Hindlimb muscle (tissue), 1 donor: ENCODE results near the gene RHEX. TPM values are rescaled to one million over a fixed set of nuclear protein-coding genes. Genes with fewer than 3 reads are reported as not detected.
A peak's percentile ranks its signal among the peaks of the same experiment; 100 is the strongest.
"Not testable (repeated sequence)": the region's sequence is repeated elsewhere in the genome, so short reads cannot be mapped to it uniquely, and the experiment has no call there.

Source experiments
- DNase-seq: peaks from one replicate; pipeline ENCODE4 v3.0.0-alpha.2; 2013
- polyA plus RNA-seq: library from polyadenylated mRNA; unstranded; fragments of 120-200 nt; gene quantifications from one replicate; pipeline ENCODE4 v1.2.1, GENCODE V29; 2013; ENCODE audit not compliant: insufficient read length

Gene RHEX
- polyA plus RNA-seq, 1 donor = 0.28 TPM

GRCh38 chr1:206060844-206061243 lies 7.9 kb downstream of the RHEX start:
- no peak for DNase-seq

- DNase-seq = no peak
Observed at GRCh38 chr1:206062464-206062863, 9.5 kb downstream of the RHEX start.

- DNase-seq = not testable (repeated sequence)
Observed at GRCh38 chr1:206064001-206064400, 11.0 kb downstream of the RHEX start.

- DNase-seq = not testable (repeated sequence)
Observed at GRCh38 chr1:206064501-206064900, 11.5 kb downstream of the RHEX start.

- DNase-seq = no peak
Observed at GRCh38 chr1:206065547-206066145, 12.7 kb downstream of the RHEX start.

- no peak for DNase-seq
Observed at GRCh38 chr1:206066479-206067171, 13.7 kb downstream of the RHEX start.

GRCh38 chr1:206067486-206068227 lies 14.7 kb downstream of the RHEX start:
- no peak for DNase-seq

GRCh38 chr1:206068314-206068713 lies 15.3 kb downstream of the RHEX start:
- no peak for DNase-seq

- DNase-seq = no peak
Observed at GRCh38 chr1:206070627-206071304, 17.8 kb downstream of the RHEX start.

- DNase-seq = no peak
Observed at GRCh38 chr1:206074839-206075238, 21.9 kb downstream of the RHEX start.

GRCh38 chr1:206075786-206076755 lies 23.1 kb downstream of the RHEX start:
- DNase-seq = peak; percentile 50

- no peak for DNase-seq
Observed at GRCh38 chr1:206079135-206079534, 26.2 kb downstream of the RHEX start.

GRCh38 chr1:206080026-206080820 lies 27.2 kb downstream of the RHEX start:
- DNase-seq = no peak

GRCh38 chr1:206081856-206082255 lies 28.9 kb downstream of the RHEX start:
- DNase-seq = no peak

GRCh38 chr1:206082831-206083695 lies 30.1 kb downstream of the RHEX start:
- no peak for DNase-seq

- DNase-seq = no peak
Observed at GRCh38 chr1:206083750-206084149, 30.8 kb downstream of the RHEX start.

GRCh38 chr1:206087091-206087490 lies 34.1 kb downstream of the RHEX start:
- no peak for DNase-seq

- DNase-seq = no peak
Observed at GRCh38 chr1:206089341-206089740, 36.4 kb downstream of the RHEX start.

- DNase-seq = no peak
Observed at GRCh38 chr1:206094024-206094423, 41.1 kb downstream of the RHEX start.

GRCh38 chr1:206097381-206097780 lies 44.4 kb downstream of the RHEX start:
- DNase-seq = no peak
